HepG2 (cell line): ENCODE results near the gene PRSS36. TPM values are rescaled to one million over a fixed set of nuclear protein-coding genes. Genes with fewer than 3 reads are reported as not detected.

Experiments used
- ATAC-seq: fragments of 200-7000 bp; cut with Tn5 transposase; 3 replicates; pipeline ENCODE4 v1.9.1; 2020; ENCODE audit warnings: mild to moderate bottlenecking, moderate library complexity
- BruUV-seq: library from RNA; stranded (reverse); fragments of 400-500 nt; replicated peaks from 2 replicates; lab custom pipeline; 2021; lab: Mats Ljungman, UMichigan
- CTCF ChIA-PET: fragments of 300-600 bp; formaldehyde crosslinking; extraction: SDS; loops from one replicate; lab custom pipeline; 2021; ENCODE audit warnings: low total read pairs, inconsistent platforms, low intra/inter-chr PET ratio; lab: Yijun Ruan, JAX
- POLR2A ChIA-PET: fragments of 350-600 bp; sonication (Branson Sonifier 250); formaldehyde crosslinking; loops from one replicate; lab custom pipeline; 2020; ENCODE audit warnings: antibody characterized with exemption, inconsistent platforms; lab: Yijun Ruan, JAX
- DNase-seq: peaks from one replicate; pipeline ENCODE4 v3.0.0-alpha.2; 2015; ENCODE audit warnings: low spot score
- FAIRE-seq: peaks from 3 replicates; lab custom pipeline; 2011; peaks lifted over from hg19 to GRCh38; lab: Jason Lieb, UNC
- H2AFZ ChIP-seq: one replicate; pipeline ENCODE4 v1.6.1; 2011; ENCODE audit warnings: low read length, inconsistent platforms
- H3K27ac ChIP-seq: fragments of 300-600 bp; 3 replicates; pipeline ENCODE4 v1.8.0; 2011; ENCODE audit warnings: mixed run types, mild to moderate bottlenecking, mixed read lengths, low read length, inconsistent platforms; ENCODE audit not compliant: insufficient read depth; ENCODE audit errors: extremely low read length
- H3K27me3 ChIP-seq, 2 experiments: fragments of 200-600 bp in 1 of 2; 2 replicates in 1 of 2; 3 replicates in 1 of 2; pipeline versions ENCODE4 v1.6.0 to v1.8.0; 2011; ENCODE audit warnings: low read length in 2 of 2, mild to moderate bottlenecking in 2 of 2, moderate library complexity in 2 of 2, inconsistent platforms in 1 of 2; ENCODE audit not compliant: insufficient read depth in 2 of 2, control insufficient read depth in 1 of 2
- H3K36me3 ChIP-seq, 2 experiments: fragments of 200-600 bp in 1 of 2; replicated peaks in 1 of 2; 2 replicates in 1 of 2; 3 replicates in 1 of 2; pipeline versions ENCODE4 v1.5.1 to v1.8.0; 2011; ENCODE audit warnings: low read length in 2 of 2, inconsistent platforms in 1 of 2; ENCODE audit not compliant: insufficient read depth in 2 of 2, control insufficient read depth in 1 of 2
- H3K4me1 ChIP-seq: 2 replicates; pipeline ENCODE4 v1.5.1; 2012; ENCODE audit warnings: low read length, inconsistent platforms; ENCODE audit not compliant: insufficient read depth
- H3K4me2 ChIP-seq: 2 replicates; pipeline ENCODE4 v1.6.0; 2011; ENCODE audit warnings: low read depth, low read length, inconsistent platforms
- H3K4me3 ChIP-seq, 3 experiments: fragments of 200-600 bp in 1 of 3; sonication (generic), shearing (Covaris generic) in 1 of 3; replicated peaks in 1 of 3; 2 replicates each; pipeline ENCODE4 v1.5.1; 2011 to 2016; ENCODE audit warnings: low read length in 3 of 3, inconsistent platforms in 2 of 3, low read depth in 2 of 3, mild to moderate bottlenecking in 2 of 3, control low read depth in 1 of 3, mixed read lengths in 1 of 3; ENCODE audit not compliant: insufficient read depth in 1 of 3
- H3K79me2 ChIP-seq: one replicate; pipeline ENCODE4 v1.6.1; 2011; ENCODE audit warnings: low read length, inconsistent platforms; ENCODE audit not compliant: insufficient read depth
- H3K9ac ChIP-seq: 2 replicates; pipeline ENCODE4 v1.6.0; 2011; ENCODE audit warnings: mild to moderate bottlenecking, low read depth, low read length, inconsistent platforms; ENCODE audit not compliant: insufficient read depth
- H3K9me3 ChIP-seq: 2 replicates; pipeline ENCODE4 v1.5.1; 2012; ENCODE audit warnings: mild to moderate bottlenecking, low read length
- H4K20me1 ChIP-seq: 2 replicates; pipeline ENCODE4 v1.6.0; 2011; ENCODE audit warnings: inconsistent platforms, mild to moderate bottlenecking, low read length, moderate library complexity; ENCODE audit not compliant: insufficient read depth
- GLI4 ChIP-seq: sonication (generic); formaldehyde crosslinking; IDR thresholded peaks from 2 replicates; pipeline ENCODE4 v1.5.1; 2020; ENCODE audit warnings: missing genetic modification reagents, mild to moderate bottlenecking, moderate library complexity, borderline replicate concordance
- GLMP ChIP-seq: sonication (generic); formaldehyde crosslinking; IDR thresholded peaks from 2 replicates; pipeline ENCODE4 v1.9.0; 2021; ENCODE audit warnings: missing genetic modification reagents, mild to moderate bottlenecking, borderline replicate concordance
- HNF4A ChIP-seq: sonication (generic); formaldehyde crosslinking; IDR thresholded peaks from 2 replicates; pipeline ENCODE4 v1.4.0; 2020; ENCODE audit warnings: missing genetic modification reagents
- HOMEZ ChIP-seq: IDR thresholded peaks from 2 replicates; pipeline ENCODE4 v1.6.1; 2016; ENCODE audit warnings: low read depth
- HOXA3 ChIP-seq: sonication (generic); formaldehyde crosslinking; IDR thresholded peaks from 2 replicates; pipeline ENCODE4 v1.5.0; 2020; ENCODE audit warnings: missing genetic modification reagents
- IRF1 ChIP-seq: sonication (generic); formaldehyde crosslinking; IDR thresholded peaks from 2 replicates; pipeline ENCODE4 v1.4.0; 2020; ENCODE audit warnings: low read depth, mild to moderate bottlenecking, missing genetic modification reagents
- PITX1 ChIP-seq: sonication (generic); formaldehyde crosslinking; IDR thresholded peaks from 2 replicates; pipeline ENCODE4 v1.5.1; 2020; ENCODE audit warnings: mild to moderate bottlenecking, missing genetic modification reagents
- POGZ ChIP-seq: sonication (generic); formaldehyde crosslinking; IDR thresholded peaks from 2 replicates; pipeline ENCODE4 v1.4.0; 2020; ENCODE audit warnings: mild to moderate bottlenecking, missing genetic modification reagents
- POLR2A ChIP-seq, 2 experiments: IDR thresholded peaks; 2 replicates each; pipeline ENCODE4 v1.6.1; 2011; ENCODE audit warnings: low read depth in 2 of 2, low read length in 2 of 2, mild to moderate bottlenecking in 1 of 2, moderate library complexity in 1 of 2; ENCODE audit not compliant: insufficient read depth in 1 of 2
- SPEN ChIP-seq: sonication (generic); formaldehyde crosslinking; IDR thresholded peaks from 2 replicates; pipeline ENCODE4 v1.5.1; 2020; ENCODE audit warnings: low read depth, mild to moderate bottlenecking, missing genetic modification reagents
- TFAP4 ChIP-seq: sonication (generic); IDR thresholded peaks from 2 replicates; pipeline ENCODE4 v1.6.1; 2016; ENCODE audit warnings: low read depth, borderline replicate concordance
- ZBTB38 ChIP-seq: sonication (generic); formaldehyde crosslinking; IDR thresholded peaks from 2 replicates; pipeline ENCODE4 v1.5.1; 2020; ENCODE audit warnings: mild to moderate bottlenecking, missing genetic modification reagents
- ZFX ChIP-seq: sonication (generic); formaldehyde crosslinking; IDR thresholded peaks from 2 replicates; pipeline ENCODE4 v1.4.0; 2020; ENCODE audit warnings: mild to moderate bottlenecking, low read depth, missing genetic modification reagents, moderate library complexity
- ZNF230 ChIP-seq: sonication (generic); formaldehyde crosslinking; IDR thresholded peaks from 2 replicates; pipeline ENCODE4 v1.4.0; 2020; ENCODE audit warnings: mild to moderate bottlenecking, missing genetic modification reagents
- ZNF232 ChIP-seq: sonication (generic); formaldehyde crosslinking; IDR thresholded peaks from 2 replicates; pipeline ENCODE4 v1.4.0; 2020; ENCODE audit warnings: missing genetic modification reagents, borderline replicate concordance
- ZNF251 ChIP-seq: sonication (generic); formaldehyde crosslinking; IDR thresholded peaks from 2 replicates; pipeline ENCODE4 v1.9.0; 2021; ENCODE audit warnings: mild to moderate bottlenecking, missing genetic modification reagents
- ZNF276 ChIP-seq: sonication (generic); formaldehyde crosslinking; IDR thresholded peaks from 2 replicates; pipeline ENCODE4 v1.4.0; 2020; ENCODE audit warnings: mild to moderate bottlenecking, low read depth, missing genetic modification reagents
- ZNF350 ChIP-seq: sonication (generic); formaldehyde crosslinking; IDR thresholded peaks from 2 replicates; pipeline ENCODE4 v1.4.0; 2020; ENCODE audit warnings: mild to moderate bottlenecking, low read depth, missing genetic modification reagents, borderline replicate concordance
- WGBS: methylation state at CpG from one replicate; pipeline ENCODE4 v1.1.6; 2017; ENCODE audit warnings: low lambda C conversion rate; 5-methylcytosine and 5-hydroxymethylcytosine counted together
- in situ Hi-C: cut with HindIII; loops from 2 replicates; pipeline ENCODE4 v1.10.0; 2017; ENCODE audit warnings: low pct_unique_long_range_greater_than_20kb; ENCODE audit not compliant: extremely low pct_ligation_motif_present
- intact Hi-C: fragments of 100-400 bp; cut with micrococcal nuclease; formaldehyde crosslinking; loops from one replicate; pipeline ENCODE4 v1.10.0; 2022; ENCODE audit not compliant: unreplicated experiment
- polyA plus RNA-seq, 8 experiments: library from polyadenylated mRNA; depleted of rRNA in 3 of 8; stranded (reverse) in 7 of 8; unstranded in 1 of 8; fragments of >200 nt; fragmentation: Illumina TruSeq in 4 of 8; extraction: Trizol in 4 of 8; gene quantifications; 2 replicates each; pipeline versions ENCODE4 v1.2.1 to v1.2.3, GENCODE V29; 2011 to 2016; ENCODE audit warnings: low read depth in 4 of 8, missing spikeins in 1 of 8, mixed read lengths in 1 of 8; ENCODE audit not compliant: insufficient read depth in 1 of 8
- total RNA-seq, 5 experiments: library from RNA; depleted of rRNA; stranded (reverse); fragments of >200 nt; fragmentation: Illumina TruSeq; extraction: Trizol; gene quantifications; 2 replicates each; pipeline ENCODE4 v1.2.3, GENCODE V29; 2016; ENCODE audit warnings: low read depth in 1 of 5

PRSS36 gene
- total and polyA plus RNA-seq, 2 of the 13 experiments (the other 11 are each of a cell fraction or from before 2014, with no cell fraction given) = 1.5 to 2.1 TPM

GRCh38 chr16:31107465-31107867, 42.4 kb downstream of the PRSS36 start:
- Histone ChIP-seq H3K79me2 (peaks cover 12% of the 10 kb centered on the region), H3K27me3 (no peaks in the 10 kb centered on the region), H3K9ac (peak overlapping the region; percentile 90), H3K4me2 (peak overlapping the region; percentile 94), H4K20me1 (no peaks in the 10 kb centered on the region), H3K4me3 (peak overlapping the region; percentile 87 to 100 (median 94)), H3K36me3 (peaks cover 18 to 30% of the 10 kb centered on the region in 2 experiments), H2AFZ (peak overlapping the region; percentile 24), H3K9me3 (no peaks in the 10 kb centered on the region), H3K4me1 (peaks cover 35% of the 10 kb centered on the region), H3K27ac (peak overlapping the region; percentile 41)
- ATAC-seq (peak; percentile 19), DNase-seq (no peak), FAIRE-seq (no peak)
- BruUV-seq = no TSS peak
- ChIA-PET POLR2A (interaction anchor here (1.3 to 3.7 kb wide), 2 partner anchors 10 to 35 kb away, joined by 4 to 17 read pairs; partner anchors contain the start of gene KAT8), CTCF (no interaction called here)
- in situ Hi-C loops = no loop called here
- intact Hi-C loops = loop anchor here (5.0 kb wide), 1 partner anchor 50 kb away; no protein-coding TSS in a partner anchor
- 46% methylated on average over 6 of the region's 6 CpGs for WGBS
- TF ChIP-seq GLI4 (CRISPR knock-in tag) (0 out of 2 replicates have a peak, but pooled peaks have one; percentile 32), IRF1 (CRISPR knock-in tag) (0 out of 2 replicates have a peak, but pooled peaks have one; percentile 2), HOXA3 (CRISPR knock-in tag) (0 out of 2 replicates have a peak, but pooled peaks have one; percentile 4), SPEN (peak; percentile 60), ZBTB38 (peak; percentile 79; the same call in 1 of the 2 replicates), TFAP4 (0 out of 2 replicates have a peak, but pooled peaks have one; percentile 12), GLMP (no peak), ZNF251 (CRISPR knock-in tag) (no peak), ZFX (0 out of 2 replicates have a peak, but pooled peaks have one; percentile 10), POGZ (CRISPR knock-in tag) (no peak), HOMEZ (CRISPR knock-in tag) (0 out of 2 replicates have a peak, but pooled peaks have one; percentile 24), ZNF350 (CRISPR knock-in tag) (0 out of 2 replicates have a peak, but pooled peaks have one; percentile 15), ZNF230 (peak; percentile 8; the same call in 1 of the 2 replicates), PITX1 (peak; percentile 16; the same call in 1 of the 2 replicates), HNF4A (CRISPR knock-in tag) (no peak), POLR2A (IDR thresholded peaks at IDR 0.05; ENCODE audit: insufficient read depth in 1 of 2, low read depth in 2 of 2, low read length in 2 of 2) (peak in 1 of 2 experiments; percentile 39; a peak in 1 of 4 replicates), ZNF232 (0 out of 2 replicates have a peak, but pooled peaks have one; percentile 2), ZNF276 (CRISPR knock-in tag) (0 out of 2 replicates have a peak, but pooled peaks have one; percentile 51)
